Tibial nerve (tissue), 4 donors: Measurements from ENCODE around the gene CRIP3. TPM values are rescaled to one million over a fixed set of nuclear protein-coding genes. Genes with fewer than 3 reads are reported as not detected.

ENCODE experiments used
- DNase-seq, 2 donors: peaks; one replicate each; pipeline ENCODE4 v3.0.0-alpha.2; 2019; ENCODE audit warnings: low spot score in 2 of 2
- H3K27ac ChIP-seq, 4 donors: fragments of 200-600 bp; sonication (generic) in 3 of 4; one replicate each; pipeline ENCODE4 v1.5.1; 2017 to 2019; ENCODE audit warnings: mild to moderate bottlenecking in 1 of 4
- H3K27me3 ChIP-seq, 2 donors: fragments of 200-600 bp; sonication (generic) in 1 of 2; one replicate each; pipeline versions ENCODE4 v1.5.1 to v1.6.0; 2017 to 2019
- H3K36me3 ChIP-seq, 3 donors: fragments of 200-600 bp; sonication (generic); one replicate each; pipeline ENCODE4 v1.5.1; 2018 to 2019
- H3K4me1 ChIP-seq, 4 donors: fragments of 200-600 bp; sonication (generic) in 3 of 4; one replicate each; pipeline ENCODE4 v1.5.1; 2017 to 2019
- H3K4me3 ChIP-seq, 4 donors: fragments of 200-600 bp; sonication (generic) in 3 of 4; one replicate each; pipeline ENCODE4 v1.5.1; 2017 to 2019; ENCODE audit warnings: mild to moderate bottlenecking in 1 of 4, moderate library complexity in 1 of 4
- H3K9me3 ChIP-seq, 4 donors: fragments of 200-600 bp; sonication (generic) in 3 of 4; one replicate each; pipeline ENCODE4 v1.5.1; 2017 to 2019
- EP300 ChIP-seq, 2 donors: sonication (generic); formaldehyde crosslinking; IDR thresholded peaks; one replicate each; pipeline ENCODE4 v1.6.1; 2017; ENCODE audit warnings: antibody characterized with exemption in 2 of 2, mild to moderate bottlenecking in 1 of 2
- POLR2A ChIP-seq, 2 donors: fragments of 450-650 bp; IDR thresholded peaks; one replicate each; pipeline ENCODE4 v1.6.1; 2017; ENCODE audit warnings: antibody characterized with exemption in 2 of 2, mild to moderate bottlenecking in 2 of 2, moderate library complexity in 2 of 2
- WGBS, 2 donors: methylation state at CpG; one replicate each; pipeline ENCODE4 v1.1.5; 2018; 5-methylcytosine and 5-hydroxymethylcytosine counted together
- total RNA-seq, 4 donors: library from RNA; depleted of rRNA; stranded (reverse); fragments of >200 nt; gene quantifications; one replicate each; pipeline ENCODE4 v1.1.0, GENCODE V29; 2016
- TF ChIP-seq, protein P1 (sequence below), 5 experiments: fragments of 200-600 bp in 3 of 5; fragments of 450-650 bp in 2 of 5; sonication (generic) in 3 of 5; IDR thresholded peaks; one replicate each; pipeline ENCODE4 v1.5.1; 2016 to 2019; ENCODE audit warnings: antibody characterized with exemption in 5 of 5, mild to moderate bottlenecking in 3 of 5, moderate library complexity in 2 of 5

CRIP3 gene
- total RNA-seq, 4 donors from 2014 or later, result 5.2 to 12.7 (median 6.1) TPM; not detected in 1

GRCh38 chr6:43268355-43268700, 40.3 kb downstream of the CRIP3 start:
- DNase-seq, result no peak
- H3K27ac ChIP-seq, result peak overlapping the region in 3 of 4 donors; percentile 5 to 42 (median 19)
- 22 to 35% methylated on average over 3 of the region's 3 CpGs for WGBS, 2 donors
- no peak for TF ChIP-seq POLR2A (IDR thresholded peaks at IDR 0.05)
- TF ChIP-seq, protein P1, sequence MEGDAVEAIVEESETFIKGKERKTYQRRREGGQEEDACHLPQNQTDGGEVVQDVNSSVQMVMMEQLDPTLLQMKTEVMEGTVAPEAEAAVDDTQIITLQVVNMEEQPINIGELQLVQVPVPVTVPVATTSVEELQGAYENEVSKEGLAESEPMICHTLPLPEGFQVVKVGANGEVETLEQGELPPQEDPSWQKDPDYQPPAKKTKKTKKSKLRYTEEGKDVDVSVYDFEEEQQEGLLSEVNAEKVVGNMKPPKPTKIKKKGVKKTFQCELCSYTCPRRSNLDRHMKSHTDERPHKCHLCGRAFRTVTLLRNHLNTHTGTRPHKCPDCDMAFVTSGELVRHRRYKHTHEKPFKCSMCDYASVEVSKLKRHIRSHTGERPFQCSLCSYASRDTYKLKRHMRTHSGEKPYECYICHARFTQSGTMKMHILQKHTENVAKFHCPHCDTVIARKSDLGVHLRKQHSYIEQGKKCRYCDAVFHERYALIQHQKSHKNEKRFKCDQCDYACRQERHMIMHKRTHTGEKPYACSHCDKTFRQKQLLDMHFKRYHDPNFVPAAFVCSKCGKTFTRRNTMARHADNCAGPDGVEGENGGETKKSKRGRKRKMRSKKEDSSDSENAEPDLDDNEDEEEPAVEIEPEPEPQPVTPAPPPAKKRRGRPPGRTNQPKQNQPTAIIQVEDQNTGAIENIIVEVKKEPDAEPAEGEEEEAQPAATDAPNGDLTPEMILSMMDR (IDR thresholded peaks at IDR 0.05), result no peak
- no peak for TF ChIP-seq EP300 (IDR thresholded peaks at IDR 0.05)
- H3K27me3 ChIP-seq, result peaks cover 0 to 19% of the 10 kb centered on the region in 2 donors
- peaks cover 0 to 18% (median 6%) of the 10 kb centered on the region in 4 donors for H3K4me1 ChIP-seq
- H3K36me3 ChIP-seq, result no peaks in the 10 kb centered on the region
- no peaks in the 10 kb centered on the region for H3K9me3 ChIP-seq
- no peak overlapping the region for H3K4me3 ChIP-seq

- H3K27me3 ChIP-seq, result peaks cover 0 to 15% of the 10 kb centered on the region in 2 donors
- H3K27ac ChIP-seq, result peak overlapping the region in 3 of 4 donors; percentile 5 to 42 (median 19)
- WGBS, 2 donors, result 59 to 63% methylated on average over 7 of the region's 7 CpGs
- no peak overlapping the region for H3K4me3 ChIP-seq
- DNase-seq, result no peak
- H3K9me3 ChIP-seq, result no peaks in the 10 kb centered on the region
- no peaks in the 10 kb centered on the region for H3K36me3 ChIP-seq
- H3K4me1 ChIP-seq, result peaks cover 0 to 18% (median 6%) of the 10 kb centered on the region in 4 donors
- no peak for TF ChIP-seq EP300 (IDR thresholded peaks at IDR 0.05)
- TF ChIP-seq POLR2A (IDR thresholded peaks at IDR 0.05), result no peak
- TF ChIP-seq, protein P1 (IDR thresholded peaks at IDR 0.05), result no peak
Observed at GRCh38 chr6:43267619-43268354, 40.8 kb downstream of the CRIP3 start.

DNA sequence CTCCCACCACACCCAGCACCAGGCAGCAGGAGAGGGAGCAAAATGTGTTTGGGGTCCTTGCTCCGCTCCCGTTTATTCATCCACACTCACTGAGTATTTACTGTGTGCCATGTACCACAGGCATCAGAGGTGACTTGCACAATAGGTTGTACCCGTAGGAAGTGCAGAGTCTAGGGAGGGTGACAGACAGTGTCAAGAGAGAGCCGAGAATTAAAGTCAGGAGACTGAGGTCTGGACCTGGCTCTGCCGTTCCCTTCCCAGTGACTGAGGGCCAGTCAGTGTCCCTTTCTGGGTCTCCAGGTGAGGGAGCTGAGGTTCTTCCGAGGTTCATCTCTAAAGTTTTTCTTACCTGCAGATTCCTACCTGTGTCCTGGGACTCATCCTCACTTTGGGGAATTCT, 43.1 kb downstream of the CRIP3 start:
- WGBS, 2 donors, result 82 to 84% methylated on average over 6 of the region's 6 CpGs
- no peak for DNase-seq
- Histone ChIP-seq H3K36me3 (no peaks in the 10 kb centered on the region), H3K27me3 (peaks cover 0 to 12% of the 10 kb centered on the region in 2 donors), H3K9me3 (no peaks in the 10 kb centered on the region), H3K27ac (no peak overlapping the region), H3K4me1 (peaks cover 0 to 18% (median 6%) of the 10 kb centered on the region in 4 donors), H3K4me3 (no peak overlapping the region)
- no peak for TF ChIP-seq POLR2A (IDR thresholded peaks at IDR 0.05)

DNA sequence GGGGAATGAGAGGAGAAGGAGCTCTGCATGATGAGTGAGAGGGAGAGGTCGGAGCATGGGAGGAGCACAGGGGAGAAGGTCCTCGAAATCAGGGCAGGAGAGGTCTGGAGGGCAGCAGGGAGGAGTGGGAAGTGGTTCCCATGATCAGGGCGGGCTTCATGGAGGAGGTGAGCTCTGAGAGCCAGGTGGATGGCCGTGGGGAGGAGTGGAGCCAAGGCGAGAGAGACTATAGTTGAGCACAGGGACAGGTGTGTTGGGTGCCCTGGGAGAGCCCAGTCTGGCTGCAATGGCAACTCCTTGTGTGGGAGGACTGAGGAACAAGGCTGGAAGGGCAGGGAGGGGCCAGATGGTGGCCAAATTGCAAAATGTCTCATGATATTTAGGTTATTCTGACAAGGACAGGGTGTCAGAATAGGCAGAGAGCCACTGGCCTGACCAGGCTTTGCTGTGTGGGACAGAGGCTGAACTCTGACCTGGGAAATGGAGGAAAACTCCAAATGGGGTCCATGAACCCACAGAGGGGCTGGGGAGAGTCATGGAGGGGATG, 44.0 kb downstream of the CRIP3 start:
- H3K9me3 ChIP-seq, result no peaks in the 10 kb centered on the region
- TF ChIP-seq POLR2A (IDR thresholded peaks at IDR 0.05) (no peak), EP300 (IDR thresholded peaks at IDR 0.05) (no peak)
- TF ChIP-seq, protein P1 (IDR thresholded peaks at IDR 0.05), result no peak
- WGBS, 2 donors, result 85 to 88% methylated on average over 5 of the region's 5 CpGs
- H3K36me3 ChIP-seq, result no peaks in the 10 kb centered on the region
- no peak for DNase-seq
- H3K4me3 ChIP-seq, result no peak overlapping the region
- H3K27me3 ChIP-seq, result peaks cover 0 to 5% of the 10 kb centered on the region in 2 donors
- H3K27ac ChIP-seq, result no peak overlapping the region
- H3K4me1 ChIP-seq, result peaks cover 0 to 16% (median 4%) of the 10 kb centered on the region in 4 donors

DNA sequence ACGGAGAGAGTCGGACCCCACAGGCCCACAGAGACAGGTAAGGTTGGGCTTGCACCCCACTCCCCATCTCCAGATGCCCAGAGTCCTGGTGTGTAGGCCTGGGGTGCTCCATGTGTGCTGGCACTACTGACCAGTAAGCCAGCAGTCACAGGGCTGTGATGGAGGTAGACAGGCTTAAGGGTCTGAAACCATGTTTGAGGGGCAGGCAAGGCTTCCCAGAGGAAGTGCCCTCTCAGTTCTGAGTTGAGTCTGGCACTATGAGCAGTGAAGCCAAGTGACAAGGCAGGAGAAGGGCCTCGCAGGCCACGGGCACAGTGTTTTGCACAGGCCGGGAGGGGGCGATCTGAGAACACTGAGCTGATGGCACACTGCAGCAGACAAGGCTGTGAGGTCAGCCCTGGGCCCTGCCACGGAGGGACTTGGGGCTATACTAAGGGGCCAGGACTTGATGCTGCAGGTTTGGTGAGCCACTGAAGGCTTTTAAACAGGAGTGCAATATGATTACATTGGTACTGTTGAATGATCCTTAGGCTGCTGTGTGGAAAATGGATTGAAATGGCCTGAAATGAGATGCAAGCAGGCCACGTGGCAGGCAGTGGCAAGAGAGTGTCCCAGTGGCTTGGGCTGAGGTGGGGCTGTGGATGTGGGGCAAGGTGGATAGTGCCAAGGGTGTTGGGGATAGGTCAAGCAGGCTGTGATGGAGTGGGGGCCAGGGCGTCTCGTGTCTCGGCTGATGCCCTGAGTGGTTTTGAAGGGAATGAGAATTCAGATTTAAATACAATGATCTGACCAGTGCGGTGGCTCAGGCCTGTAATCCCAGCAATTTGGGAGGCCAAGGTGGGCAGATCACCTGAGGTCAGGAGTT, 45.1 kb downstream of the CRIP3 start:
- no peaks in the 10 kb centered on the region for H3K9me3 ChIP-seq
- TF ChIP-seq, protein P1 (IDR thresholded peaks at IDR 0.05), result peak; percentile 61 to 73 (median 65)
- no peak for TF ChIP-seq POLR2A (IDR thresholded peaks at IDR 0.05)
- 50 to 54% methylated on average over 10 to 11 of the region's 12 CpGs for WGBS, 2 donors
- no peak overlapping the region for H3K4me3 ChIP-seq
- peak in 1 of 2 donors; percentile 42 for DNase-seq
- no peak overlapping the region for H3K27ac ChIP-seq
- H3K27me3 ChIP-seq, result peaks cover 0 to 3% of the 10 kb centered on the region in 2 donors
- H3K36me3 ChIP-seq, result no peaks in the 10 kb centered on the region
- peaks cover 0 to 5% (median 0%) of the 10 kb centered on the region in 4 donors for H3K4me1 ChIP-seq
